RWPE1 (cell line): ENCODE data around the gene PRKCH.
"Not testable (repeated sequence)": the region's sequence is repeated elsewhere in the genome, so short reads cannot be mapped to it uniquely, and the experiment has no call there.

Experiments
- CTCF ChIA-PET: fragments of 350-600 bp; sonication (Branson Sonifier 250); formaldehyde crosslinking; extraction: SDS; loops from one replicate; lab custom pipeline; 2021; lab: Yijun Ruan, JAX
- POLR2A ChIA-PET: fragments of 400-600 bp; formaldehyde crosslinking; extraction: SDS; loops from one replicate; lab custom pipeline; 2020; ENCODE audit warnings: antibody characterized with exemption; ENCODE audit not compliant: low non-redundant PET; lab: Yijun Ruan, JAX
- DNase-seq: peaks from one replicate; pipeline ENCODE4 v3.0.0; 2012; ENCODE audit warnings: low spot score
- H3K27ac ChIP-seq: fragments of 450-650 bp; 2 replicates; pipeline ENCODE4 v1.5.1; 2017
- TF ChIP-seq, protein P1 (sequence below): fragments of 450-650 bp; conservative IDR thresholded peaks from 2 replicates; pipeline ENCODE4 v1.5.1; 2017; ENCODE audit warnings: low read depth, mild to moderate bottlenecking

PRKCH gene

DNA sequence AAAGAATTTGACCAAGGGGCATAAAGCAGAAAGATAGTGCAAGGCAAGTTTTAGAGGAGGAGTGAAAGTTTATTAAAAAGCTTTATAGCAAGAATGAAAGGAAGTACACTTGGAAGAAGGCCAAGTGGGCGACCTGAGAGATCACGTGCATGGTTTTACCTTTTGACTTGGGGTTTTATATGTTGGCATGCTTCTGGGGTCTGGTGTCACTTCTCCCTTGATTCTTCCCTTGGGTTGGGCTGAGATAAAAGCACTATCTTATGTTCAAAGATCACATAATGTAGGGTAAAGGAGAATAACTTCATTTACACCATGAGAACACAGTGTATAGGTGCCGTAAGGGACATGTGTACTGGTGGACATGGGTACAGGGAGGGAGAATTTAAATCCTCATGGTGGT is 22.6 kb upstream of the PRKCH start:
- POLR2A ChIA-PET: no interaction called here
- no peak overlapping the region for H3K27ac ChIP-seq
- DNase-seq: no peak
- CTCF ChIA-PET: interaction anchor here (0.5 kb wide), 1 partner anchor 713 kb away, joined by 3 read pairs; no protein-coding TSS in a partner anchor
- TF ChIP-seq, protein P1, sequence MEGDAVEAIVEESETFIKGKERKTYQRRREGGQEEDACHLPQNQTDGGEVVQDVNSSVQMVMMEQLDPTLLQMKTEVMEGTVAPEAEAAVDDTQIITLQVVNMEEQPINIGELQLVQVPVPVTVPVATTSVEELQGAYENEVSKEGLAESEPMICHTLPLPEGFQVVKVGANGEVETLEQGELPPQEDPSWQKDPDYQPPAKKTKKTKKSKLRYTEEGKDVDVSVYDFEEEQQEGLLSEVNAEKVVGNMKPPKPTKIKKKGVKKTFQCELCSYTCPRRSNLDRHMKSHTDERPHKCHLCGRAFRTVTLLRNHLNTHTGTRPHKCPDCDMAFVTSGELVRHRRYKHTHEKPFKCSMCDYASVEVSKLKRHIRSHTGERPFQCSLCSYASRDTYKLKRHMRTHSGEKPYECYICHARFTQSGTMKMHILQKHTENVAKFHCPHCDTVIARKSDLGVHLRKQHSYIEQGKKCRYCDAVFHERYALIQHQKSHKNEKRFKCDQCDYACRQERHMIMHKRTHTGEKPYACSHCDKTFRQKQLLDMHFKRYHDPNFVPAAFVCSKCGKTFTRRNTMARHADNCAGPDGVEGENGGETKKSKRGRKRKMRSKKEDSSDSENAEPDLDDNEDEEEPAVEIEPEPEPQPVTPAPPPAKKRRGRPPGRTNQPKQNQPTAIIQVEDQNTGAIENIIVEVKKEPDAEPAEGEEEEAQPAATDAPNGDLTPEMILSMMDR: no peak

DNA sequence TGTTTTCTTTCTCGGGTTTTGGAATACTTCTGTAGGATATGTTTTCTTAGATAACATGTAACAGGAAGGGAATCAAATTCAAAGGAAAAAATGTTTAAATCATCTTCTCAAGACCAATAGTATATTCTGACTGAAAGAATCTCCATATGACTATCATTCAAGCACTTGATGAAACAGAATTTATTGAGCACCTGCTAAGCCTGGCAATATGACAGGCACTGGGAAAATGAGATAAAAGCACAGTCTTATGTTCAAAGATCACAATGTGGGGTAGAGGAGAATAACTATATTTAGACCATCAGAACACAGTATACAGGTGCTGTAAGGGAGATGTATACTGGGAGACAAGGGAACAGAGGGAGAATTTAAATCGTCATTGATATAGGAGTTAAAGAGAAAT is 21.2 kb upstream of the PRKCH start:
- POLR2A ChIA-PET: no interaction called here
- DNase-seq: no peak
- CTCF ChIA-PET: no interaction called here
- H3K27ac ChIP-seq: no peak overlapping the region
- TF ChIP-seq, protein P1: no peak

DNA sequence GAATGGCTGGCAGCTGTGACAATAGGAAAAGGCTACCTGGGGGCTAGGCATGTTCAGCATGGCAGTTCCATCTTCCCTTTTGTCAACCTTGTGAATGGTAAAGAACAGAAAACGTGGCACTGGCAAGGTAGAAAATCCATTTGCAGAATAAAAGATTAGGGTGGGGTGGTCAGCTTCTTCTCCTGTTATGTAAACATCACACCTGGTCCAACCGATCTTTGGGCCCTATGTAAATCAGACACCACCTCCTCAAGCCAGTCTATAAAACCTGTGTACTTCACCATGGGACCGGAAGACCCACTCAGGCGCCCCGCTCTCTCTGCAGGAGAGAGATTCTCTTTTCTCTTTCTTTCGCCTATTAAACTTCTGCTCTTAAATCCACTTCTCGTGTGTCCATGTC is 20.6 kb upstream of the PRKCH start:
- DNase-seq: no peak
- TF ChIP-seq, protein P1: no peak
- CTCF ChIA-PET: no interaction called here
- no peak overlapping the region for H3K27ac ChIP-seq
- POLR2A ChIA-PET: no interaction called here

DNA sequence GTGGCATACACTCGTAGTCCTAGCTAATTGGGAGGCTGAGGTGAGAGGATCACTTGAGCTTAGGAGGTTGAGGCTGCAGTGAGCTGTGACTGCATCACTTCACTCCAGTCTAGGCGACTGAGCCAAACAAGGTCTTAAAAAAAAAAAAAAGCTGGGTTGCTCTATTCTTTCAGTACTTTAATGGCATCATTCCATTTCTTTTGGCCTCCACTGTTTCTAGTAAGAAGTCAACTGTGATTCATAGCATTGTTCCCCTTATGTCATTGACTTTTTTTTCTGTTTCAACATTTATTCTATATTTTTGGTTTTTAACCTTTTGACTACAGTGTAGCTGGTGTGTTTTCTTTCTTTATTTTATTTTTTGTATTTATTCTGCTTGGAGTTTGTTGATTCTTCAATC is 16.7 kb upstream of the PRKCH start:
- DNase-seq: no peak
- ChIA-PET CTCF (interaction anchor here (0.6 to 0.7 kb wide), 2 partner anchors 463 to 1240 kb away, joined by 3 read pairs; no protein-coding TSS in a partner anchor), POLR2A (interaction anchor here (0.7 kb wide), 1 partner anchor 144 kb away, joined by 4 read pairs; no protein-coding TSS in a partner anchor)
- H3K27ac ChIP-seq: no peak overlapping the region
- TF ChIP-seq, protein P1: no peak

DNA sequence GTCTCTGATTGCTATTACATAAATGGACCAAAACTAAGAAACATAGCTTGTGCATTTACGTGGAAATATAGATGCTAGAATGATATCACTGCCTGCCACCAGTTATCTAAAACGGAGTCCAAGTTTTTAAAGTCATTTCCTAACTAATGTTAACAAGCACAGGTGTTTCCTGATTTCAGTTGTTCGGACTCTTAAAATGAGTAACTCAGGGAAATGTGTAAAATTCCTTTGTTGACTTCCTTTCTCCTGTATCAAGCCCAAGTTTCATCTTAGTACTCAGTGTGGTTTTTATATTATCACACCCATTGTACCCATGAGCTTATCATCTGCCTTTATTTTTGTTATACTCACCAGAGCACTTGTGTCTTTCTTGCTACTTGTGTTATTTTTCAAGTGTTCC is 13.2 kb upstream of the PRKCH start:
- ChIA-PET CTCF (no interaction called here), POLR2A (no interaction called here)
- TF ChIP-seq, protein P1: no peak
- H3K27ac ChIP-seq: no peak overlapping the region
- no peak for DNase-seq

DNA sequence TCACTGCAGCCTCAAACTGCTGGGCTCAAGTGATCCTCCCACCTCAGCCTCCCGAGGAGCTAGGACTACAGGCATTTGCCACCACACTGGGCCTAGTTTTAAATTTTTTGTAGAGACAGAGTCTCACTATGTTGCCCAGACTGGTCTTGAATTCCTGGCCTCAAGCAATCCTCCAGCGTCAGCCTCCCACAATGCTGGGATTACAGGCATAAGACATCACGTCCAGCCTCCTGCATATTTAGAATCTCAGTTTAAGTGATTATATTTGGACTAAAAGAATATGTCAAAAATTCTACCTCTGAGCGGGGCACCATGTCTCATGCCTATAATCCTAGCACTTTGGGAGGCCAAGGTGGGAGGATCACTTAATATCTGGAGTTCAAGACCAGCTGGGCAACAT is 12.7 kb upstream of the PRKCH start:
- POLR2A ChIA-PET, DNase-seq, H3K27ac ChIP-seq: not testable (repeated sequence)
- CTCF ChIA-PET: interaction anchor here (0.6 kb wide), 1 partner anchor 20 kb away, joined by 5 read pairs; no protein-coding TSS in a partner anchor

DNA sequence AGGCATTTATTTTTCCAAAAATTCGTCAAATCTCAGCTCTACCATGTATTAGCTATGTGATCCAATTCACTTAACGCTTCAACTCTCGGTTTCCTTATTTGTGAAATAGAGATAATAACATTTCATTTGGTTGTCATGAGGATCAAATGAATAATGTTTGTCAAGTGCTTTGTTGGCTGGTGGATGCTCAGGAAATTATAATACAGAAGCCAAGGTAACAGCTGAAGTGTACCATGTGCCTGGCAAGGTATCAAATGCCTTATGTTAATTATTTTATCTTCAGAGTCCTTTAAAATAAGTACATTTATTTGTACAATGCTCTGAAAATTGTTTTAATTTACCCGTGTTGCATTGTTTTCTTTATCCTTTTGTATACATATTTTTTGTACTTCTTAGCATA is 6.1 kb upstream of the PRKCH start:
- ChIA-PET POLR2A (no interaction called here), CTCF (interaction anchor here (0.7 to 0.8 kb wide), 3 partner anchors 19 to 522 kb away, joined by 3 read pairs; no protein-coding TSS in a partner anchor)
- H3K27ac ChIP-seq: no peak overlapping the region
- no peak for DNase-seq
- TF ChIP-seq, protein P1: no peak
